Body of pancreas (tissue), 4 donors: ENCODE data around the gene FAM149A.

ENCODE experiments used
- POLR2A ChIP-seq, 3 donors: fragments of 450-650 bp; IDR thresholded peaks; one replicate each; pipeline ENCODE4 v1.6.1; 2016; ENCODE audit warnings: antibody characterized with exemption in 3 of 3, mild to moderate bottlenecking in 2 of 3
- TF ChIP-seq, protein P1 (sequence below), 7 experiments: fragments of 450-650 bp in 4 of 7; fragments of 200-600 bp in 3 of 7; sonication (generic) in 3 of 7; IDR thresholded peaks; one replicate each; pipeline ENCODE4 v1.5.1; 2016 to 2019; ENCODE audit warnings: antibody characterized with exemption in 7 of 7

DNA sequence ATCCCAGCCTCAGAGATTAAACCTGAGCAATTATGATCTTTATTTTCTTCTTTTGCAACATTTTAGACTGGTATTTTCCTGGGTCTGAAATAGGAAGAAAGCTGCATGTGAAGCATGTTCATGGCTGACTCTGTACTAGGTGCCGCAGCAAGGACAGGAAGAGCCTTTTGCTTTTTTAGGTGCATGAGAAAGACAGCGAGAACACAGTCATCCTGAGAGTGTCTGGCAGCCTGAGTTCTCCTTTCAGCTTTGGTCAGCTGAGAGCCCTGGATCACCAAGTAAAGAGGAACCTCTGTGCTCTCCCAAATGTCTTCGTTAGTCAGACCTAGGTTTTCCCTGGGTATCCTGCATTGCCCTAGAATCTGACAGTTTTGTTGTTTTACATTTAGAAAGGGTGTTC lies 29.8 kb downstream of the FAM149A start:
- TF ChIP-seq, protein P1, sequence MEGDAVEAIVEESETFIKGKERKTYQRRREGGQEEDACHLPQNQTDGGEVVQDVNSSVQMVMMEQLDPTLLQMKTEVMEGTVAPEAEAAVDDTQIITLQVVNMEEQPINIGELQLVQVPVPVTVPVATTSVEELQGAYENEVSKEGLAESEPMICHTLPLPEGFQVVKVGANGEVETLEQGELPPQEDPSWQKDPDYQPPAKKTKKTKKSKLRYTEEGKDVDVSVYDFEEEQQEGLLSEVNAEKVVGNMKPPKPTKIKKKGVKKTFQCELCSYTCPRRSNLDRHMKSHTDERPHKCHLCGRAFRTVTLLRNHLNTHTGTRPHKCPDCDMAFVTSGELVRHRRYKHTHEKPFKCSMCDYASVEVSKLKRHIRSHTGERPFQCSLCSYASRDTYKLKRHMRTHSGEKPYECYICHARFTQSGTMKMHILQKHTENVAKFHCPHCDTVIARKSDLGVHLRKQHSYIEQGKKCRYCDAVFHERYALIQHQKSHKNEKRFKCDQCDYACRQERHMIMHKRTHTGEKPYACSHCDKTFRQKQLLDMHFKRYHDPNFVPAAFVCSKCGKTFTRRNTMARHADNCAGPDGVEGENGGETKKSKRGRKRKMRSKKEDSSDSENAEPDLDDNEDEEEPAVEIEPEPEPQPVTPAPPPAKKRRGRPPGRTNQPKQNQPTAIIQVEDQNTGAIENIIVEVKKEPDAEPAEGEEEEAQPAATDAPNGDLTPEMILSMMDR (IDR thresholded peaks at IDR 0.05): no peak
- TF ChIP-seq POLR2A (IDR thresholded peaks at IDR 0.05): no peak
